Thyroid gland (tissue), 4 donors: ENCODE measurements around the gene NCAPD2.
"Not testable (repeated sequence)": the region's sequence is repeated elsewhere in the genome, so short reads cannot be mapped to it uniquely, and the experiment has no call there.

Experiments
- POLR2A ChIP-seq, 2 donors: fragments of 450-650 bp; IDR thresholded peaks; one replicate each; pipeline ENCODE4 v1.6.1; 2017; ENCODE audit warnings: antibody characterized with exemption in 2 of 2, mild to moderate bottlenecking in 2 of 2, moderate library complexity in 1 of 2
- TF ChIP-seq, protein P1 (sequence below), 6 experiments: fragments of 200-600 bp in 3 of 6; fragments of 450-650 bp in 3 of 6; sonication (generic) in 3 of 6; IDR thresholded peaks; one replicate each; pipeline ENCODE4 v1.5.1; 2016 to 2019; ENCODE audit warnings: antibody characterized with exemption in 6 of 6, mild to moderate bottlenecking in 2 of 6, inconsistent platforms in 1 of 6, moderate library complexity in 1 of 6

- TF ChIP-seq POLR2A (IDR thresholded peaks at IDR 0.05): not testable (repeated sequence)
- TF ChIP-seq, protein P1, sequence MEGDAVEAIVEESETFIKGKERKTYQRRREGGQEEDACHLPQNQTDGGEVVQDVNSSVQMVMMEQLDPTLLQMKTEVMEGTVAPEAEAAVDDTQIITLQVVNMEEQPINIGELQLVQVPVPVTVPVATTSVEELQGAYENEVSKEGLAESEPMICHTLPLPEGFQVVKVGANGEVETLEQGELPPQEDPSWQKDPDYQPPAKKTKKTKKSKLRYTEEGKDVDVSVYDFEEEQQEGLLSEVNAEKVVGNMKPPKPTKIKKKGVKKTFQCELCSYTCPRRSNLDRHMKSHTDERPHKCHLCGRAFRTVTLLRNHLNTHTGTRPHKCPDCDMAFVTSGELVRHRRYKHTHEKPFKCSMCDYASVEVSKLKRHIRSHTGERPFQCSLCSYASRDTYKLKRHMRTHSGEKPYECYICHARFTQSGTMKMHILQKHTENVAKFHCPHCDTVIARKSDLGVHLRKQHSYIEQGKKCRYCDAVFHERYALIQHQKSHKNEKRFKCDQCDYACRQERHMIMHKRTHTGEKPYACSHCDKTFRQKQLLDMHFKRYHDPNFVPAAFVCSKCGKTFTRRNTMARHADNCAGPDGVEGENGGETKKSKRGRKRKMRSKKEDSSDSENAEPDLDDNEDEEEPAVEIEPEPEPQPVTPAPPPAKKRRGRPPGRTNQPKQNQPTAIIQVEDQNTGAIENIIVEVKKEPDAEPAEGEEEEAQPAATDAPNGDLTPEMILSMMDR (IDR thresholded peaks at IDR 0.05): not testable (repeated sequence)
Observed at GRCh38 chr12:6556496-6556817, 62.6 kb downstream of the NCAPD2 start.
